ENCODE data around the gene BAIAP2.

BAIAP2 gene

GRCh38 chr17:81093619-81094508 lies 58.9 kb downstream of the BAIAP2 start:
- no peak for DNase-seq

DNA sequence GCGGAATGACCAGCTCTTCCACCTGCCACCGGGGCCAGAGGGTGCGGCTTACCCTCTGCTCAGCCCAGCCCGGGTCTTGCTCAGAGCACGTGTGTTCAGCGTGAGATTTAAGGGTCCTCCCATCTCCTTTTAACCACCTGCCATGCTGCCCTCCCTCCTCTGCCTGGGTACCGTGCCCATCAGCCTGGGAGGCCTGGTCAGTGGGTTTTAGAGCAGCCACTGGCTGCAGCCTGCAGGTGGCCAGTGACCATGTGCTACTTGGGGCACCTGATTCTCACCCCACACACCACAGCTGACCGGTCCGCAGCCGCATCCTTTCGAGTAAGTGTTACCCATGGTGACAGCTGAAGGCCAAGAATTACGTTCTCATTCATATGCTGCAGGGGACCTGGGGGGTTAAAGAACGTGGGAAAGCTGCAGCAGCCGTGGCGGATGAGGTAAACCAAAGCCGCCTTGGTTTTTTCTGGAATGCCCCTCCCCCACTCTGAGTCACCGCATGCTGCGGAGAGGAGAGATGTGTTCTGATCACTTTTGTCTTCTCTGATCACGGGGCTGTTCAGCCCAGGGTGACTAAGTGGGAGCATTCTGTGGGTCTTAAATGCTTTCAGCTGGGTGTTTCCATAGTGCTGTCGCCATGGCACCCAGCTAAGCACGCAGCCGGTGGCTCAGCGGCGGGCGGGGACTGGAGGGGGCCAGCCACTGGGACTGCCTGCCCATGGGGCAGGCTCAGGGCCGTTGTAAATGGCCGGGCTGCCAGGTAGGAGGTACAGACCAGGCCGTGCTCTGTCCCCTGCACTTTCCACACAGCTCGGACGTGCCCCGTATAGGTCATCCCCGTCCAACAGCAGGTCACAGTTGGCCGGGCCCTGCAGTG lies 59.8 kb downstream of the BAIAP2 start:
- DNase-seq, result peak; percentile 70

GRCh38 chr17:81095383-81095762 lies 60.4 kb downstream of the BAIAP2 start:
- no peak for DNase-seq

DNA sequence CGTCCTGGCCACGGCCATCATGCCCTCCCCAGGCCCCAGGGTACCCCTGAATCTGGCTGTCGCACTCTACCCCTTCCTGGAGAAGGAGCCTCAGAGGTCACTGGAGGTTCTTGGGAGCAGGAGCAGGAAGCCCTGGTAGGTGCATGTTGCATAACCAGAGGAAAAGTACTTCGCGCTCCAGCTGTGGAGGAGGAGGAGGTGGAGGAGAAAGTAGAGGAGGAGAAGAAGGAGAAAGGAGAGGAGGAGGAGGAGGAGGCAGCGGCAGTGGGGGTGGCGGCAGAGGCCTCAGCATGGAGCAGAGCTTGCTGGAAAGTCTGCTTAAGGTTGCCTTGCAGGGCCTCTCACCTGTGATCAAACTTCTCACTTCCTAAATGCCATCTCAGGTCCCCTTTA lies 61.8 kb downstream of the BAIAP2 start:
- DNase-seq, result no peak

DNA sequence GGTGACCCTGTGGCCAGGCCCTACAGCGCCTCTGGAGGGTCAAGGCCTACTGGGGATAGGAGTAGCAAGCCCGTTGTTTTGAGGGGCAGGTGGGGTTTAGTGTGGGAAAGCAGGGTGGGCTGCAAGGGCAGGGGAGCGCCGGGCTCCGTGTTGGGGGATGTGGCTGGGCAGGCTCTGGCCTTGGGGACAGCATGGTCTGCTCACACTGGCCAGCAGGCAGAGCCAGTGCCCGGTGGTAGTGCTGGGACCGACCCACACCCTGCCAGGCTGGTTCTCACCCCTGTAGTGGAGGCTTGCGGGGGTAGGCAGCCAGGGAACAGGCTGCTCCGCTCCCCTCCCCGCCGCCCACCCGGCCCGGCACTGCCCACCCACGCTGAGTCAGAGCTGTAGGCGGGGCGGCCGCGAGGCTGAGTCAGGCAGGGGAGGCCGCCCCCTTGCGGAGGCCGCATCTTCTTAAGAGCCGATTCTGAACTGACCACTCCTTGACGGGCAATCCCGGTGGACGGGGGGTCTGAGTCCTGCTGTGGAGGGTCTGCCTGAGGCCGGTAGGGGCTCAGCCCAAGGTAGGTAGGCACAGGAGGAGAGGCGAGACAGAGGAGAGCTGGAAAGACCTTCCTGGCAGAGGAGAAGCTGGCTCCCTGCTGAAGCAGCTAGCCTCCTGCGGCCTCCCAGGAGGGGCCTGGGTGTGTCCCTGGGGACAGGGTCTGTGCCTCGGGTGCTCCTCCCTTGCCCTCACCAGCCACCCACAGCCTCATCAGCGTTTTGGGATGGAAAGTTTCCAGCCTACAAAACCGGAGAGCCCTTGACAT lies 62.4 kb downstream of the BAIAP2 start:
- DNase-seq, result no peak

DNA sequence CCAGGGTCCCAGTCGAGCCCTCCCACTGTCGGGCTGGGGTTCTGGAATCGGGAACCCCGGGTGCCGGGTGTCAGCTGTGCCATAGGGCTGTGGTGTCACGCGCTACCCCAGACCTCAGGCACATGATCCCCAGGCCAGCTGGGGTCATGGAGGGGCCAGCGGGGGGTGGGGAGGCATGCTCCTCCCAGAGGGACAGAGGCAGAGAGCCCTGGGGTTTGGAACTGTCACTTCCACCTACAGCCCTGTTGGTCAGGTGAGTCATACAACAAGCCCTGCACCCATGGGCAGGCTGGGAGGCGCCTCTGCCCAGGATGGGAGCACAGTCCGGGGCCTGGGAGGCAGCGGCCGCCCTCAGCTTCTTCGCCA lies 63.0 kb downstream of the BAIAP2 start:
- DNase-seq, result no peak

- no peak for DNase-seq
These were observed 64.9 kb downstream of the BAIAP2 start for GRCh38 chr17:81099888-81100287.

DNA sequence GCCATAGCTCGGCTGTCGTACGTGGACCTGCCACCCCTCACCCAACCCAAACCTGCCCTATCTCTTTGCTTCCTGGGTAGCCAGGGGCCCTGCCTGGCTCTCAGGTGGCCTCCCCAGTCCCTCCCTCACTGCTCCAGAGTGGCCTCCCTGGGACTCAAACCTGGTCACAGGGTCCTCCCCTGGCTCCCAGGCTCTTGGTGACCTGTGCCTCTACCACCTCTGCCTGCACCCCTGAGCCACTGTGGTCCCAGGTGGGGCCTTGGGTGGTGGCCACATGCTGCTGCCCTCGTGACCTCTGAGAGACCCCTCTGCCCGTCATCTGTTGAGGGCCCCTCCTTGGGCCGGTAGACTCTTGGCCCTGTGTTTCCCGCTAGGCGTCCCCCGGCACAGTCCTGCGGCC lies 65.7 kb downstream of the BAIAP2 start:
- no peak for DNase-seq

DNA sequence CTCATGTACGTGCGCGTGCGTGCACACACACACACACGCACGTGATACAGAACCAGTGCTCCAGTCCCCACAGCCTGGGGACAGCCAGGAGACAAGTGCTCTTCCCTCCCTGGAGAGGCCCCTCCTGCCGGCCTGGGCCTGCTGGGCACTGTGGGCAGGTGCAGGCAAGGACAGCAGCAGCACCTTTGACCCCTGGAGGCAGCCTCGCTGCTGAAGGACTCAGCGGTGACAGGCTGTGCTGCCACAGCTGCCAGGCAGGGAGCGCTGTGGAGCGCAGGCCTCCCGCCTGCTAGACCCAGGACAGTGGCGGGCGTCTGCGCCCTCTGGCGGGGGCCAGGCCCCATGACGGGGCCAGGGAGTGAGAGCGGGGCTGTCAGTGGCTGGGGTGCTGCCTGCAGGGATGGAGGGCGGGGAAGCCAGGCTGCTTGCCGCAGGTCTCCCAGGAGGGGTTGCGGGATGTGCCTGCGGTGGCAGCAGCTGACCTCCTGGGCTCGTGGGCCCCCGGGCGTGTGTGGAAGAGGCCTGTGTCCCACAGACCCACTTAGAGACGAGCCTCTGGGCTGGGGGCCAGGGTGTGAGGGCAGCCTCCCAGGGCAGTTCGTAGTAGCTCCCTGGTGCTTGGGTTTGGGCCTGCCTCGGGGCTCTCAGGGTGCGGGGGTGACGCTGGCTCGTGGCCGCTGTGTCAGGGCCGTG lies 66.8 kb downstream of the BAIAP2 start:
- DNase-seq, result peak; percentile 15

DNA sequence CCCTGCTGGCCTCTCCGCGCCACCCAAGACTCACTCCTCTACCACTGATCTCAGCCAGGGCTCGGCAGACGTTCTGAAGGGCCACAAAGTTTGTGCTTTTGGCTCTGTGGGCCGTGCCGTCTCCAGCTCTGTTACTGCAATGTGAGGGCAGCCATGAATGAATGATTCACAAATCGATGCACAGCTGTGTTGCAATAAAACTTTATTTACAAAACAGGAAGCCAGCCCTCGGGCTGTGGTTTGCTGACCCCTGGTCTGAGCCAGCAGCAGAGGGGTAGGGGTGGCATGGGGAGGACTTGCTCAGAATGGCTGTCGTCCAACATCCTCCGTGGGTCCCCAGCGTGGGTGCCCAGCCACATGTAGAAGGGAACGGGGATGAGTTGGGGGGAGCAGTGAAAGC lies 67.4 kb downstream of the BAIAP2 start:
- DNase-seq, result no peak

GRCh38 chr17:81102869-81103268 lies 67.9 kb downstream of the BAIAP2 start:
- no peak for DNase-seq

GRCh38 chr17:81103379-81103778 lies 68.4 kb downstream of the BAIAP2 start:
- DNase-seq, result no peak

- no peak for DNase-seq
These were observed 71.8 kb downstream of the BAIAP2 start for GRCh38 chr17:81106716-81107115.

DNA sequence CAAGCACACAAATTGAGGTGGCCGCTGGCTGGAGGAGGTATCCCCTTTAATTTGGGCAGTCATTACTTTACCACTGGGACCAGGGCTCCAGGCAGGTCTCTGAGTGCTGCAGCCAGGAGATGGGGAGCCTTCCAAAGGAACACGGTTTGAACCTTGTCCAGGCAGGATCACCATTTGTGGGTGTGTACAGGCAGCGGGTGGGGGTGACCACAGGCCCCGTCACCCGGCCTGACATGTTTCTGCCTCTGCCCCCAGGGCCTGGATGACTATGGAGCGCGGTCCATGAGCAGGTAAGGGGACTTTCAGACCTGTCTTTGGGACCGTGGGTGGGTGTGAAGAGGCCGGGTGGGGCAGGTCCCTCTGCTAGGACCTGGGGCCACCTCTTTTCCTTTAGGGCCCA lies 73.3 kb downstream of the BAIAP2 start:
- DNase-seq, result no peak

DNA sequence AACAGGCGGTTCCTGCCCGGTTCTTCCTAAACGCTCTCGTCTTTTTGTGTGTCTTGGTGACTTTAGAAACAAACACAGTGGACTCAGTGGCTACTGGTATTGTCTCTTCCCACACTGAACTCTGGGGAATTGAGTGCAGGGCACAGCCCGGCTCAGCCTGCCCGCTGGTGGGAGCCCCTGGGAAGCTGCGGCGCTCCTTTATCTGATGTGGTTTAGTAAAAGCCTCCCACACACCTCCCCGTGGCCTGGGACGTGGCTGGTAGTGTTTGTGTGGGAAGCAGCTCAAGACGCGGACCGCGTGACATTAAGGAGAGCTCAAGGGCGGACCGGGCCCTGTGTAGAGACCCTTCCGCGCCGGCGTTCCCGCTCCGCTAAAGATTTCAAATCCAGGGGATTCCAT lies 75.0 kb downstream of the BAIAP2 start:
- no peak for DNase-seq

GRCh38 chr17:81110488-81111040 lies 75.6 kb downstream of the BAIAP2 start:
- DNase-seq, result no peak

GRCh38 chr17:81111066-81111465 lies 76.1 kb downstream of the BAIAP2 start:
- no peak for DNase-seq

DNA sequence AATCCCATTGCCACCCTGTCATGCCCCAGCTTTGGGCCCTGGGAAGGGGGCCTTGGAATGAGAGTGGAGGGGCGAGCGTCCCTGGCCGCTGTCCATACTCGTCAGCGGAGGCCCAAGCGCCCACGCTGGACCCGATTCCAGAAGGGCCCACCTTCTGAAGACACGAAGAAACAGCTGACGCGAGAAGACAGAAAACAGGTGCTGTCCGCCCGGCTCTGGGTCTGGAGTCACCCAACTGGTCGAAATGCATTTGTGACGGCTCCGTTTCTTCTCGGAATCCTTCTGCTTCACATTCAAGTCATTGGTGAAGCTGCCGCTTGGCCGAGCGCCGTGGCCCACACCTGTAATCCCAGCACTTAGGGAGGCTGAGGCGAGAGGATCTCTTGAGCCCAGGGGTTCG lies 77.5 kb downstream of the BAIAP2 start:
- DNase-seq, result no peak

GRCh38 chr17:81113158-81113724 lies 78.3 kb downstream of the BAIAP2 start:
- no peak for DNase-seq

DNA sequence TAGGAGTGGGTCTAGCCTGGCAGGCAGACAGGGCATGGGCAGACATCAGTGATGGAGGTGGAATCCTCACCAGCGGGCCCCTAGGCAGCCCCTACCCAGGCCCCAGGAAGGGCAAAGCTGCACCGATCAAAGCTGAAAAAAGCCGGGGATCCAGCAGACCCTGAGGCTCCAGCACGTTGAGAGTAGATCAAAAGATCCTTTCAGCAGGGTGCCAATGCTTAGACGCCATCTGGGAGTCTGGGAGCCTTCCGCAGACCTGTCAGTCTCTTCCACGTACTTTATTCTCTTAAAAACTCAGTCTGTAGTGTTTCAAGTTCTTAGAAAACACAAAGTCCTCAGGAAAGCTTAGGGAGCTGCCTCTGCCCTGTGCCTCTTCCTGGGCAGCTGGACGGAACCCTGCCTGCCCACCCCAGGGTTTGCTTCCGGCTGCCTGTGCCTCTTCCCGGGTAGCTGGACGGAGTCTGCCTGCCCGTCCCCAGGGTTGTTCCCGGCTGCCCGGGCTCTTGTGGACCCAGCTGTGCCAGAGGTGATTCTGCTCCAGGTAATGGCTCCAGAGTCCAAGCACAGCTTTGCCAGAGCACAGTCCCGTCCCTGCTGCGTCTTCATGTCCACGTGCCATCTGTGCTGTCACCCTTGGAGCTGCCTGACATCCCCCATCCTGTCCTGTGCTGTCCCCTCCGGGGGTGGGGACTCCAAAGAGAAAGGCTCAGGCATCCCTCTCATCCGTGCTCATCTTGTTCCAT lies 79.6 kb downstream of the BAIAP2 start:
- no peak for DNase-seq

DNA sequence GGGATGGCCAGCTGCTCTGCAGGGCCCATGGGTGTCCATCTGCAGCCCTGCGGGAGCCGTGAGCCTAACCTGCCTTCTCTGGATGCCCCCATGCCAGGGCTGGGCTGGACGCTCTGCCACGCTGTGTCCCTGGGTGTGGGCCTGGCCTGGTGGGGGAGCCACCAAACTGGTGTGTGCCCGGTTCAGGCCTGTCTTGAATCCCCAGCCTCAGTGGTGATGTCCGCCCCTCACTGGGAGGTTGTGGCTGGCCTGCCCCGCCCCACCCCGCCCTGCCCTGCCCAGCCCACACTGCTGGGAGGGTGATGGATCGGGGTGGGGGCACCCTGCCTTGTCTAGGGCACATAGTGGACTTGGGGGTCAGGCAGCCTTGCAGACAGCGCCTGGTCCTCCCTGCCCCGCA lies 80.3 kb downstream of the BAIAP2 start:
- no peak for DNase-seq

All from SIG-M5 (cell line).